Type B pancreatic cell (in vitro differentiated cells): Measurements from ENCODE around the gene SLC2A10. TPM values are rescaled to one million over a fixed set of nuclear protein-coding genes. Genes with fewer than 3 reads are reported as not detected.
A peak's percentile ranks its signal among the peaks of the same experiment; 100 is the strongest.

Experiments used
- DNase-seq: peaks from one replicate; pipeline ENCODE4 v3.0.0; 2021; ENCODE audit warnings: mixed read lengths; ENCODE audit not compliant: unreplicated experiment; ENCODE audit errors: extremely low spot score
- H3K27ac Mint-ChIP-seq: 2 replicates; pipeline ENCODE4 v1.8.0; 2021; ENCODE audit warnings: mild to moderate bottlenecking, mixed read lengths
- H3K27me3 Mint-ChIP-seq: 2 replicates; pipeline ENCODE4 v1.8.0; 2021; ENCODE audit warnings: mixed read lengths
- H3K36me3 Mint-ChIP-seq: 2 replicates; pipeline ENCODE4 v1.8.0; 2021; ENCODE audit warnings: mixed read lengths
- H3K4me1 Mint-ChIP-seq: one replicate; pipeline ENCODE4 v1.8.0; 2021; ENCODE audit warnings: mixed read lengths; ENCODE audit not compliant: unreplicated experiment
- H3K4me3 Mint-ChIP-seq: 2 replicates; pipeline ENCODE4 v1.8.0; 2021; ENCODE audit warnings: mild to moderate bottlenecking, mixed read lengths
- H3K9me3 Mint-ChIP-seq: 2 replicates; pipeline ENCODE4 v1.8.0; 2021; ENCODE audit warnings: mixed read lengths
- CTCF ChIP-seq: fragments of 200-600 bp; sonication (generic); conservative IDR thresholded peaks from 2 replicates; pipeline ENCODE4 v1.5.0; 2021; ENCODE audit warnings: antibody characterized with exemption, mild to moderate bottlenecking
- long read RNA-seq: library from polyadenylated mRNA; unstranded; transcript quantifications from one replicate; pipeline ENCODE4 v2.0.0, GENCODE V29; 2020
- total RNA-seq: library from RNA; stranded (reverse); gene quantifications from 2 replicates; pipeline ENCODE4 v1.2.1, GENCODE V29; 2021; ENCODE audit warnings: low replicate concordance

SLC2A10 gene
- total RNA-seq = 12.3 and 15.8 TPM in 2 replicates
- long read RNA-seq, full-length matches to known transcripts = 1 of 9 reads
- long read RNA-seq, partial matches to known transcripts = 7 of 9 reads
- long read RNA-seq, other reads (novel, unspliced or antisense) = 1 of 9 reads

GRCh38 chr20:46709459-46710152, at the start of gene SLC2A10:
Gene SLC2A10, plus strand, starts transcription at chr20:46709649. Its CDS starts 88 bp downstream, at chr20:46709737.
- peak; percentile 19 for TF ChIP-seq CTCF
- H3K27me3 Mint-ChIP-seq = peaks cover 4% of the 10 kb centered on the region
- peak within 1 kb of the TSS; percentile 93 for H3K4me3 Mint-ChIP-seq
- DNase-seq = peak; percentile 81
- H3K27ac Mint-ChIP-seq = peak within 1 kb of the TSS; percentile 96
- H3K4me1 Mint-ChIP-seq = peaks cover 38% of the 10 kb centered on the region
- H3K36me3 Mint-ChIP-seq = no peaks in the 10 kb centered on the region
- no peaks in the 10 kb centered on the region for H3K9me3 Mint-ChIP-seq

GRCh38 chr20:46660487-46660886, 49.0 kb upstream of the SLC2A10 start:
- TF ChIP-seq CTCF = no peak
- peaks cover 6% of the 10 kb centered on the region for H3K9me3 Mint-ChIP-seq
- H3K36me3 Mint-ChIP-seq = no peaks in the 10 kb centered on the region
- no peaks in the 10 kb centered on the region for H3K27me3 Mint-ChIP-seq
- no peak overlapping the region for H3K4me3 Mint-ChIP-seq
- H3K27ac Mint-ChIP-seq = no peak overlapping the region
- H3K4me1 Mint-ChIP-seq = no peaks in the 10 kb centered on the region
- DNase-seq = no peak

- Mint-ChIP-seq H3K27ac (no peak overlapping the region), H3K27me3 (no peaks in the 10 kb centered on the region), H3K4me3 (no peak overlapping the region), H3K4me1 (no peaks in the 10 kb centered on the region), H3K36me3 (no peaks in the 10 kb centered on the region), H3K9me3 (peaks cover 6% of the 10 kb centered on the region)
- no peak for DNase-seq
- no peak for TF ChIP-seq CTCF
Measured at GRCh38 chr20:46661659-46662058, 47.8 kb upstream of the SLC2A10 start.

GRCh38 chr20:46663531-46663930, 45.9 kb upstream of the SLC2A10 start:
- no peaks in the 10 kb centered on the region for H3K4me1 Mint-ChIP-seq
- H3K36me3 Mint-ChIP-seq = no peaks in the 10 kb centered on the region
- DNase-seq = no peak
- peaks cover 6% of the 10 kb centered on the region for H3K9me3 Mint-ChIP-seq
- no peaks in the 10 kb centered on the region for H3K27me3 Mint-ChIP-seq
- TF ChIP-seq CTCF = no peak
- no peak overlapping the region for H3K4me3 Mint-ChIP-seq
- no peak overlapping the region for H3K27ac Mint-ChIP-seq

- H3K4me1 Mint-ChIP-seq = no peaks in the 10 kb centered on the region
- peaks cover 5% of the 10 kb centered on the region for H3K36me3 Mint-ChIP-seq
- no peak overlapping the region for H3K27ac Mint-ChIP-seq
- DNase-seq = no peak
- peaks cover 4% of the 10 kb centered on the region for H3K9me3 Mint-ChIP-seq
- no peak for TF ChIP-seq CTCF
- H3K27me3 Mint-ChIP-seq = no peaks in the 10 kb centered on the region
- H3K4me3 Mint-ChIP-seq = no peak overlapping the region
Measured at GRCh38 chr20:46665602-46666001, 43.8 kb upstream of the SLC2A10 start.
